Measurements from ENCODE around the gene CMTM3. TPM values are rescaled to one million over a fixed set of nuclear protein-coding genes. Genes with fewer than 3 reads are reported as not detected.
"Not testable (repeated sequence)": the region's sequence is repeated elsewhere in the genome, so short reads cannot be mapped to it uniquely, and the experiment has no call there.

The CMTM3 gene
- total RNA-seq, 1 donor from 2014 or later: 62.4 TPM

DNA sequence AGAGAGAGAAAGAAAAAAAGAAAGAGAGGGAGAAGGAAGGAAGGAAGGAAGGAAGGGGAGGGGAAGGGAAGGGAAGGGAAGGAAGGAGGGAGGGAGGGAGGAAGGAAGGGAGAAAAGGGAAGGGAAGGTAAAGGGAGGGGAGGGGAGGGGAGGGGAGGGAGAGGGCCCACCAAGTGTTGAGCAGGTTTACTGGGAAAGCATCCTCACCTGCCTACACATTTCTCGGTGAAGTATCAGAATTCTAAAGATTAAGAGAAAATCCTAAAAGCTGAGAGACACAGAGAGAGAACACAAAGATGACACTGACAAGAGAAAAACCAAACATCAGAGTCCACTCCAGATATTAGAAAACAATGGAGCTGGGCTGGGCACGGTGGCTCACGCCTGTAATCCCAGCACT, 12.3 kb upstream of the CMTM3 start:
- Mint-ChIP-seq H3K36me3 (ENCODE audit: low read depth, unreplicated experiment) (peaks cover 2% of the 10 kb centered on the region), H3K4me1 (ENCODE audit: low read depth, unreplicated experiment) (no peaks in the 10 kb centered on the region), H3K27ac (ENCODE audit: unreplicated experiment) (no peak overlapping the region), H3K27me3 (ENCODE audit: low read depth, unreplicated experiment) (peaks cover 25% of the 10 kb centered on the region), H3K4me3 (ENCODE audit: unreplicated experiment) (no peak overlapping the region), H3K9me3 (ENCODE audit: unreplicated experiment) (no peaks in the 10 kb centered on the region)
- H3K79me2 ChIP-seq (ENCODE audit: insufficient read depth, low read length): no peaks in the 10 kb centered on the region
- no peaks in the 10 kb centered on the region for H3K27me3 ChIP-seq (ENCODE audit: insufficient read depth, low read length)
- no peak overlapping the region for H2AFZ ChIP-seq (ENCODE audit: low read depth, low read length)
- FAIRE-seq: no peak
- H3K4me1 ChIP-seq (ENCODE audit: insufficient read depth, low read length): peaks cover 2% of the 10 kb centered on the region
- H3K9me3 ChIP-seq (ENCODE audit: insufficient read depth, low read depth, low read length): no peaks in the 10 kb centered on the region
- DNase-seq (ENCODE audit: low read depth): no peak
- H3K27ac ChIP-seq (ENCODE audit: low read depth, low read length): no peak overlapping the region
- no peak for TF ChIP-seq EZH2 (IDR thresholded peaks at IDR 0.05; ENCODE audit: insufficient read depth, low read length)
- TF ChIP-seq, protein P1, sequence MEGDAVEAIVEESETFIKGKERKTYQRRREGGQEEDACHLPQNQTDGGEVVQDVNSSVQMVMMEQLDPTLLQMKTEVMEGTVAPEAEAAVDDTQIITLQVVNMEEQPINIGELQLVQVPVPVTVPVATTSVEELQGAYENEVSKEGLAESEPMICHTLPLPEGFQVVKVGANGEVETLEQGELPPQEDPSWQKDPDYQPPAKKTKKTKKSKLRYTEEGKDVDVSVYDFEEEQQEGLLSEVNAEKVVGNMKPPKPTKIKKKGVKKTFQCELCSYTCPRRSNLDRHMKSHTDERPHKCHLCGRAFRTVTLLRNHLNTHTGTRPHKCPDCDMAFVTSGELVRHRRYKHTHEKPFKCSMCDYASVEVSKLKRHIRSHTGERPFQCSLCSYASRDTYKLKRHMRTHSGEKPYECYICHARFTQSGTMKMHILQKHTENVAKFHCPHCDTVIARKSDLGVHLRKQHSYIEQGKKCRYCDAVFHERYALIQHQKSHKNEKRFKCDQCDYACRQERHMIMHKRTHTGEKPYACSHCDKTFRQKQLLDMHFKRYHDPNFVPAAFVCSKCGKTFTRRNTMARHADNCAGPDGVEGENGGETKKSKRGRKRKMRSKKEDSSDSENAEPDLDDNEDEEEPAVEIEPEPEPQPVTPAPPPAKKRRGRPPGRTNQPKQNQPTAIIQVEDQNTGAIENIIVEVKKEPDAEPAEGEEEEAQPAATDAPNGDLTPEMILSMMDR (IDR thresholded peaks at IDR 0.05; ENCODE audit: insufficient read depth, low read depth, low read length): no peak
- H4K20me1 ChIP-seq (ENCODE audit: insufficient read depth, low read length): no peaks in the 10 kb centered on the region
- H3K9ac ChIP-seq (ENCODE audit: low read length): no peak overlapping the region
- H3K4me2 ChIP-seq (ENCODE audit: low read length): no peak overlapping the region
- H3K4me3 ChIP-seq (ENCODE audit: insufficient read depth, low read depth, low read length): no peak overlapping the region
- no peaks in the 10 kb centered on the region for H3K36me3 ChIP-seq (ENCODE audit: insufficient read depth, low read length)

GRCh38 chr16:66592814-66593213, 11.7 kb upstream of the CMTM3 start:
- no peak overlapping the region for H3K27ac Mint-ChIP-seq (ENCODE audit: unreplicated experiment)
- no peaks in the 10 kb centered on the region for H3K9me3 ChIP-seq (ENCODE audit: insufficient read depth, low read depth, low read length)
- peaks cover 2% of the 10 kb centered on the region for H3K36me3 Mint-ChIP-seq (ENCODE audit: low read depth, unreplicated experiment)
- DNase-seq (ENCODE audit: low read depth) (no peak), FAIRE-seq (no peak)
- H4K20me1 ChIP-seq (ENCODE audit: insufficient read depth, low read length): no peaks in the 10 kb centered on the region
- H3K9ac ChIP-seq (ENCODE audit: low read length): no peak overlapping the region
- H2AFZ ChIP-seq (ENCODE audit: low read depth, low read length): no peak overlapping the region
- no peaks in the 10 kb centered on the region for H3K4me1 Mint-ChIP-seq (ENCODE audit: low read depth, unreplicated experiment)
- peaks cover 21% of the 10 kb centered on the region for H3K27me3 Mint-ChIP-seq (ENCODE audit: low read depth, unreplicated experiment)
- H3K9me3 Mint-ChIP-seq (ENCODE audit: unreplicated experiment): no peaks in the 10 kb centered on the region
- H3K36me3 ChIP-seq (ENCODE audit: insufficient read depth, low read length): no peaks in the 10 kb centered on the region
- no peaks in the 10 kb centered on the region for H3K27me3 ChIP-seq (ENCODE audit: insufficient read depth, low read length)
- H3K79me2 ChIP-seq (ENCODE audit: insufficient read depth, low read length): no peaks in the 10 kb centered on the region
- H3K4me1 ChIP-seq (ENCODE audit: insufficient read depth, low read length): peaks cover 2% of the 10 kb centered on the region
- H3K27ac ChIP-seq (ENCODE audit: low read depth, low read length): no peak overlapping the region
- no peak overlapping the region for H3K4me3 ChIP-seq (ENCODE audit: insufficient read depth, low read depth, low read length)
- TF ChIP-seq EZH2 (IDR thresholded peaks at IDR 0.05; ENCODE audit: insufficient read depth, low read length): no peak
- no peak overlapping the region for H3K4me3 Mint-ChIP-seq (ENCODE audit: unreplicated experiment)
- H3K4me2 ChIP-seq (ENCODE audit: low read length): no peak overlapping the region

DNA sequence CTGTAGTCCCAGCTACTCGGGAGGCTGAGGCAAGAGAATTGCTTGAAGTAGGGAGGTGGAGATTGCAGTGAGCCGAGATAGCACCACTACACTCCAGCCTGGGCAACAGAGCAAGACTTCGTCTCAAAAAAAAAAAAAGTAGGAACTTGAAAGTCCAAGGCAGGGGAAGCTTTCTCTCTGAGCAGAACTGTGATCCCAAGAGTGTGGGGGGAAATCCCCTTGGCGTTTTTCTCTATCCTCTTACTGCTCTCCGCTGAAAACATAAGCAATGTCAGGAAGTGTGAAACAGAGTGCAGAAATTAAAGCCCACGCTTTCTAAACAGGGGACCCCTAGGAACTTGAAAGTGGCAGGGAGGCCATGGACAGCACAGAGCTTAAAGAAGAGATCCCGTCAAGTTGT, 9.8 kb upstream of the CMTM3 start:
- peaks cover 2% of the 10 kb centered on the region for H3K4me1 ChIP-seq (ENCODE audit: insufficient read depth, low read length)
- H3K9ac ChIP-seq (ENCODE audit: low read length): no peak overlapping the region
- H4K20me1 ChIP-seq (ENCODE audit: insufficient read depth, low read length): no peaks in the 10 kb centered on the region
- H3K79me2 ChIP-seq (ENCODE audit: insufficient read depth, low read length): no peaks in the 10 kb centered on the region
- H3K9me3 Mint-ChIP-seq (ENCODE audit: unreplicated experiment): no peaks in the 10 kb centered on the region
- no peak for DNase-seq (ENCODE audit: low read depth)
- H3K27me3 ChIP-seq (ENCODE audit: insufficient read depth, low read length): no peaks in the 10 kb centered on the region
- no peak overlapping the region for H2AFZ ChIP-seq (ENCODE audit: low read depth, low read length)
- H3K9me3 ChIP-seq (ENCODE audit: insufficient read depth, low read depth, low read length): no peaks in the 10 kb centered on the region
- H3K4me3 ChIP-seq (ENCODE audit: insufficient read depth, low read depth, low read length): no peak overlapping the region
- no peak for TF ChIP-seq EZH2 (IDR thresholded peaks at IDR 0.05; ENCODE audit: insufficient read depth, low read length)
- no peak overlapping the region for H3K27ac ChIP-seq (ENCODE audit: low read depth, low read length)
- no peak overlapping the region for H3K4me3 Mint-ChIP-seq (ENCODE audit: unreplicated experiment)
- H3K27me3 Mint-ChIP-seq (ENCODE audit: low read depth, unreplicated experiment): peaks cover 23% of the 10 kb centered on the region
- FAIRE-seq: no peak
- H3K4me2 ChIP-seq (ENCODE audit: low read length): no peak overlapping the region
- no peak overlapping the region for H3K27ac Mint-ChIP-seq (ENCODE audit: unreplicated experiment)
- peaks cover 2% of the 10 kb centered on the region for H3K36me3 Mint-ChIP-seq (ENCODE audit: low read depth, unreplicated experiment)
- H3K4me1 Mint-ChIP-seq (ENCODE audit: low read depth, unreplicated experiment): no peaks in the 10 kb centered on the region
- no peaks in the 10 kb centered on the region for H3K36me3 ChIP-seq (ENCODE audit: insufficient read depth, low read length)

GRCh38 chr16:66596559-66596958, 7.9 kb upstream of the CMTM3 start:
- H3K27me3 Mint-ChIP-seq (ENCODE audit: low read depth, unreplicated experiment): peaks cover 21% of the 10 kb centered on the region
- H3K36me3 ChIP-seq (ENCODE audit: insufficient read depth, low read length); H3K27me3 ChIP-seq (ENCODE audit: insufficient read depth, low read length); H4K20me1 ChIP-seq (ENCODE audit: insufficient read depth, low read length); H3K4me1 Mint-ChIP-seq (ENCODE audit: low read depth, unreplicated experiment); H2AFZ ChIP-seq (ENCODE audit: low read depth, low read length); H3K9me3 Mint-ChIP-seq (ENCODE audit: unreplicated experiment); H3K4me3 ChIP-seq (ENCODE audit: insufficient read depth, low read depth, low read length); H3K27ac ChIP-seq (ENCODE audit: low read depth, low read length); H3K4me2 ChIP-seq (ENCODE audit: low read length); H3K4me3 Mint-ChIP-seq (ENCODE audit: unreplicated experiment); H3K9me3 ChIP-seq (ENCODE audit: insufficient read depth, low read depth, low read length); H3K9ac ChIP-seq (ENCODE audit: low read length); DNase-seq (ENCODE audit: low read depth); H3K4me1 ChIP-seq (ENCODE audit: insufficient read depth, low read length); H3K79me2 ChIP-seq (ENCODE audit: insufficient read depth, low read length); FAIRE-seq; H3K27ac Mint-ChIP-seq (ENCODE audit: unreplicated experiment); H3K36me3 Mint-ChIP-seq (ENCODE audit: low read depth, unreplicated experiment): not testable (repeated sequence)

All from astrocyte (in vitro differentiated cells and primary cell).